HEK293 (cell line): ENCODE measurements around the gene VPS35L.

Experiments used
- CTCF ChIA-PET: fragments of 350-600 bp; formaldehyde crosslinking; extraction: SDS; loops from one replicate; lab custom pipeline; 2021; ENCODE audit warnings: antibody characterized with exemption; lab: Yijun Ruan, JAX
- POLR2A ChIA-PET: fragments of 300-600 bp; formaldehyde crosslinking; extraction: SDS; loops from one replicate; lab custom pipeline; 2020; ENCODE audit warnings: antibody characterized with exemption, inconsistent platforms; lab: Yijun Ruan, JAX
- H3K27ac ChIP-seq: fragments of 200-500 bp; sonication (Bioruptor generic); 2 replicates; pipeline ENCODE4 v1.5.1; 2014; ENCODE audit warnings: low read depth, low read length, control low read depth, inconsistent platforms; ENCODE audit errors: extremely low read depth
- H3K36me3 ChIP-seq, 2 experiments: fragments of 200-500 bp in 1 of 2; sonication (Bioruptor generic) in 1 of 2; 1 replicate in 1 of 2; 2 replicates in 1 of 2; pipeline ENCODE4 v1.5.1; 2014 to 2017; ENCODE audit warnings: inconsistent platforms in 2 of 2, low read length in 2 of 2; ENCODE audit not compliant: control insufficient read depth in 2 of 2, insufficient read depth in 1 of 2
- H3K4me1 ChIP-seq: fragments of 200-500 bp; sonication (Bioruptor generic); 2 replicates; pipeline ENCODE4 v1.5.1; 2014; ENCODE audit warnings: mild to moderate bottlenecking, low read length, inconsistent platforms; ENCODE audit not compliant: control insufficient read depth, insufficient read depth
- H3K4me3 ChIP-seq: 2 replicates; pipeline ENCODE4 v1.5.1; 2011; ENCODE audit warnings: low read depth, mild to moderate bottlenecking, control low read depth, low read length, moderate library complexity
- H3K9me3 ChIP-seq: fragments of 200-500 bp; sonication (Bioruptor generic); 2 replicates; pipeline ENCODE4 v1.5.1; 2014; ENCODE audit warnings: low read depth, low read length, inconsistent platforms; ENCODE audit not compliant: control insufficient read depth, insufficient read depth
- AEBP2 ChIP-seq: fragments of 450-650 bp; formaldehyde crosslinking; IDR thresholded peaks from 2 replicates; pipeline ENCODE4 v1.5.1; 2016; ENCODE audit warnings: missing biosample characterization, missing genetic modification characterization, borderline replicate concordance
- CTCF ChIP-seq: fragments of 450-650 bp; formaldehyde crosslinking; IDR thresholded peaks from 2 replicates; pipeline ENCODE4 v1.5.1; 2016; ENCODE audit warnings: missing biosample characterization, missing genetic modification characterization
- PRDM1 ChIP-seq: fragments of 450-650 bp; formaldehyde crosslinking; IDR thresholded peaks from 2 replicates; pipeline ENCODE4; 2016; ENCODE audit warnings: missing biosample characterization, missing genetic modification characterization
- PRDM10 ChIP-seq: fragments of 450-650 bp; formaldehyde crosslinking; IDR thresholded peaks from 2 replicates; pipeline ENCODE4 v1.5.1; 2016; ENCODE audit warnings: missing biosample characterization, missing genetic modification characterization
- SETDB1 ChIP-seq: IDR thresholded peaks from one replicate; pipeline ENCODE4 v1.6.1; 2017; ENCODE audit warnings: mild to moderate bottlenecking, low read length, moderate library complexity, mixed read lengths; ENCODE audit not compliant: insufficient read length
- YY2 ChIP-seq: fragments of 450-650 bp; formaldehyde crosslinking; IDR thresholded peaks from 2 replicates; pipeline ENCODE4 v1.5.1; 2016; ENCODE audit warnings: missing biosample characterization, missing genetic modification characterization
- ZBTB20 ChIP-seq: fragments of 450-650 bp; formaldehyde crosslinking; IDR thresholded peaks from 2 replicates; pipeline ENCODE4 v1.5.1; 2016; ENCODE audit warnings: missing biosample characterization, missing genetic modification characterization
- ZNF133 ChIP-seq: fragments of 450-650 bp; formaldehyde crosslinking; IDR thresholded peaks from 2 replicates; pipeline ENCODE4 v1.5.1; 2016; ENCODE audit warnings: missing biosample characterization, missing genetic modification characterization
- ZNF19 ChIP-seq: fragments of 450-650 bp; formaldehyde crosslinking; IDR thresholded peaks from 2 replicates; pipeline ENCODE4; 2016; ENCODE audit warnings: missing biosample characterization, missing genetic modification characterization, low read depth
- ZNF211 ChIP-seq: fragments of 450-650 bp; formaldehyde crosslinking; IDR thresholded peaks from 2 replicates; pipeline ENCODE4 v1.5.1; 2016; ENCODE audit warnings: low read depth, missing biosample characterization, missing genetic modification characterization
- ZNF221 ChIP-seq: fragments of 450-650 bp; formaldehyde crosslinking; IDR thresholded peaks from 2 replicates; pipeline ENCODE4 v1.5.1; 2017; ENCODE audit warnings: missing biosample characterization, missing genetic modification characterization, borderline replicate concordance
- ZNF302 ChIP-seq: fragments of 450-650 bp; formaldehyde crosslinking; IDR thresholded peaks from 2 replicates; pipeline ENCODE4 v1.5.1; 2016; ENCODE audit warnings: missing biosample characterization, missing genetic modification characterization, low read depth
- ZNF433 ChIP-seq: fragments of 450-650 bp; formaldehyde crosslinking; IDR thresholded peaks from 2 replicates; pipeline ENCODE4 v1.5.1; 2016; ENCODE audit warnings: missing biosample characterization, missing genetic modification characterization, low read depth
- ZNF580 ChIP-seq: fragments of 450-650 bp; formaldehyde crosslinking; IDR thresholded peaks from 2 replicates; pipeline ENCODE4 v1.5.1; 2016; ENCODE audit warnings: missing biosample characterization, missing genetic modification characterization
- ZNF585B ChIP-seq: fragments of 450-650 bp; formaldehyde crosslinking; IDR thresholded peaks from 2 replicates; pipeline ENCODE4 v1.5.1; 2016; ENCODE audit warnings: missing biosample characterization, missing genetic modification characterization
- ZNF624 ChIP-seq: fragments of 450-650 bp; formaldehyde crosslinking; IDR thresholded peaks from 2 replicates; pipeline ENCODE4 v1.5.1; 2017; ENCODE audit warnings: missing biosample characterization, missing genetic modification characterization
- ZNF626 ChIP-seq: fragments of 450-650 bp; sonication (Bioruptor Pico); formaldehyde crosslinking; IDR thresholded peaks from 2 replicates; pipeline ENCODE4 v1.5.1; 2018; ENCODE audit warnings: missing biosample characterization, missing genetic modification characterization, inconsistent platforms
- ZNF639 ChIP-seq: fragments of 450-650 bp; formaldehyde crosslinking; IDR thresholded peaks from 2 replicates; pipeline ENCODE4 v1.5.1; 2016; ENCODE audit warnings: missing biosample characterization, missing genetic modification characterization
- ZNF654 ChIP-seq: fragments of 450-650 bp; formaldehyde crosslinking; IDR thresholded peaks from 2 replicates; pipeline ENCODE4 v1.5.1; 2016; ENCODE audit warnings: low read depth, missing biosample characterization, missing genetic modification characterization
- ZNF707 ChIP-seq: fragments of 450-650 bp; formaldehyde crosslinking; IDR thresholded peaks from 2 replicates; pipeline ENCODE4 v1.5.1; 2016; ENCODE audit warnings: missing biosample characterization, missing genetic modification characterization
- ZNF785 ChIP-seq: fragments of 450-650 bp; formaldehyde crosslinking; IDR thresholded peaks from 2 replicates; pipeline ENCODE4 v1.5.1; 2016; ENCODE audit warnings: missing biosample characterization, missing genetic modification characterization
- ZSCAN5A ChIP-seq: fragments of 450-650 bp; formaldehyde crosslinking; IDR thresholded peaks from 2 replicates; pipeline ENCODE4 v1.5.1; 2016; ENCODE audit warnings: missing biosample characterization, missing genetic modification characterization

VPS35L gene

GRCh38 chr16:19599968-19600716 is 44.6 kb downstream of the VPS35L start:
- no peak overlapping the region for H3K4me3 ChIP-seq
- TF ChIP-seq ZNF221 (tag by site-specific recombination) (no peak), SETDB1 (no peak), ZBTB20 (tag by site-specific recombination) (no peak), ZNF624 (tag by site-specific recombination) (no peak), ZNF133 (tag by site-specific recombination) (no peak), ZNF707 (tag by site-specific recombination) (no peak), YY2 (tag by site-specific recombination) (no peak), ZNF785 (tag by site-specific recombination) (no peak), AEBP2 (tag by site-specific recombination) (no peak), ZNF433 (tag by site-specific recombination) (no peak), ZNF580 (no peak), ZNF626 (no peak), ZNF211 (tag by site-specific recombination) (no peak)
- no peak overlapping the region for H3K27ac ChIP-seq
- H3K36me3 ChIP-seq: peaks cover 7 to 14% of the 10 kb centered on the region in 2 experiments; a peak in 2 of 3 replicates
- H3K9me3 ChIP-seq: no peaks in the 10 kb centered on the region
- ChIA-PET CTCF (interaction anchor here (0.8 to 9.2 kb wide), 12 partner anchors 9 to 785 kb away, joined by 3 to 99 read pairs (median 6); partner anchors contain the start of gene GPRC5B), POLR2A (no interaction called here)
- no peaks in the 10 kb centered on the region for H3K4me1 ChIP-seq

GRCh38 chr16:19601083-19601976 is 45.8 kb downstream of the VPS35L start:
- Histone ChIP-seq H3K27ac (no peak overlapping the region), H3K9me3 (no peaks in the 10 kb centered on the region), H3K4me1 (no peaks in the 10 kb centered on the region), H3K4me3 (no peak overlapping the region), H3K36me3 (peaks cover 7 to 21% of the 10 kb centered on the region in 2 experiments; a peak in 2 of 3 replicates)
- POLR2A ChIA-PET: interaction anchor here (0.6 to 0.9 kb wide), 2 partner anchors 9 to 285 kb away, joined by 3 to 4 read pairs; no protein-coding TSS in a partner anchor
- CTCF ChIA-PET: interaction anchor here (0.6 to 9.2 kb wide), 26 partner anchors 11 to 784 kb away, joined by 3 to 99 read pairs (median 3); partner anchors contain the start of gene GPRC5B
- TF ChIP-seq ZNF639 (tag by site-specific recombination): no peak
- TF ChIP-seq ZNF626: no peak
- TF ChIP-seq CTCF (tag by site-specific recombination): peak; percentile 54; the same call in 1 of the 2 replicates
- peak; percentile 79 for TF ChIP-seq ZNF654 (tag by site-specific recombination)
- TF ChIP-seq ZNF302 (tag by site-specific recombination): no peak
- TF ChIP-seq PRDM1: 0 out of 2 replicates have a peak, but pooled peaks have one; percentile 22
- TF ChIP-seq PRDM10 (tag by site-specific recombination): no peak
- no peak for TF ChIP-seq ZNF585B (tag by site-specific recombination)
- TF ChIP-seq ZNF19 (tag by site-specific recombination): no peak
- no peak for TF ChIP-seq ZSCAN5A (tag by site-specific recombination)
